Measurements from ENCODE around the gene HDLBP. TPM values are rescaled to one million over a fixed set of nuclear protein-coding genes. Genes with fewer than 3 reads are reported as not detected.

The HDLBP gene
- total and polyA plus RNA-seq, 2 experiments from 2014 or later, result 230 to 306 TPM

DNA sequence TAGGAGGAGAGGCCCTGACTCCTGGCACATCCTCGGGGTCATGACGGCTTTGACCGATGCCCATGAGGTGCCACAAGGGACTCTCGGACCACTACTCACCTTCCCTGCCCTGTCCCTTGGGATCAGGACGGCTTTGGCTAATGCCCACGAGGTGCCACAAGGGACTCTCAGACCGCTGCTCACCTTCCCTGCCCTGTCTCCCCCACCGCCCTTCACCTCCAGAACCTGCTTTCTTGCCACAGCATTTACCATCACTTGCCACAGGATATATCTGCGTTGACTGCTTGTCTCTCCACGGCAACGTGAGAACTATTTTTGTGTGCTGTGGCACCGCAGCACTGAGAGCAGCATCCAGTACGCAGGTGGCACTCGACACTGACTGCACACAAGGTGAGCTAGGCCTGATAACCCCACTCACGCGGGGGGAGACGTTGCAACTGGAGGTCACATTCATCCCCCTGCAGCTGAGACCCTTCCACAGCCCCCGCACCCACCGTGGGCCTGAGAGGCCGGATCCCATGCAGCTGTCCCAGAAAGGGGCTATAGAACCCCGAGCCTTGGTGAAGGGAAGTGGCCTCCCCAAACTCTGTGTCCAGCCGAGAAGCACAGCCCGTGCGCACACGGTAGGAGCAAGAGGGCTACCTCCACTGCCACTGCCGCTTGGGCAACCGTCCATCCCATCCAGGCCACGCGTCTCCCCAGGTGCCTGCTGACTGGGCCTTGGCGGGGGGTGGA is 79.4 kb downstream of the HDLBP start:
- Histone ChIP-seq H3F3A (replicated peaks; ENCODE audit: low read depth) (no peaks in the 10 kb centered on the region), H2AFZ (no peak overlapping the region), H3K27me3 (ENCODE audit: insufficient read depth) (no peaks in the 10 kb centered on the region), H3K4me3 (no peak overlapping the region), H3K36me3 (ENCODE audit: insufficient read depth) (peaks cover 50% of the 10 kb centered on the region), H3K4me2 (no peak overlapping the region), H3K27ac (ENCODE audit: low read depth) (no peak overlapping the region), H3K4me1 (ENCODE audit: insufficient read depth) (no peaks in the 10 kb centered on the region), H3K79me2 (replicated peaks; ENCODE audit: insufficient read depth) (0 out of 2 replicates have a peak, but pooled peaks cover 6% of the 10 kb centered on the region), H4K20me1 (replicated peaks; ENCODE audit: insufficient read depth) (peaks cover 27% of the 10 kb centered on the region), H3K9me2 (ENCODE audit: insufficient read depth) (no peaks in the 10 kb centered on the region)
- no peak for ATAC-seq
- H3K27me3 Mint-ChIP-seq (ENCODE audit: insufficient read depth, low read depth, poor library complexity), result peaks cover 27% of the 10 kb centered on the region
- H3K36me3 Mint-ChIP-seq (ENCODE audit: low read depth), result peaks cover 96% of the 10 kb centered on the region
- H3K4me3 Mint-ChIP-seq, result no peak overlapping the region
- DNase-seq (ENCODE audit: low spot score), result no peak
- no peaks in the 10 kb centered on the region; the same call in 2 of the 3 replicates for H3K4me1 Mint-ChIP-seq
- H3K9me3 Mint-ChIP-seq, result no peaks in the 10 kb centered on the region
- H3K27ac Mint-ChIP-seq, result no peak overlapping the region
- TF ChIP-seq EZH2phosphoT487 (IDR thresholded peaks at IDR 0.05; ENCODE audit: unreplicated experiment), result no peak
- TF ChIP-seq ZNF331 (CRISPR knock-in tag; IDR thresholded peaks at IDR 0.05; ENCODE audit: low read depth), result no peak
- TF ChIP-seq ZNF114 (CRISPR knock-in tag; IDR thresholded peaks at IDR 0.05), result no peak
- TF ChIP-seq, protein P1, sequence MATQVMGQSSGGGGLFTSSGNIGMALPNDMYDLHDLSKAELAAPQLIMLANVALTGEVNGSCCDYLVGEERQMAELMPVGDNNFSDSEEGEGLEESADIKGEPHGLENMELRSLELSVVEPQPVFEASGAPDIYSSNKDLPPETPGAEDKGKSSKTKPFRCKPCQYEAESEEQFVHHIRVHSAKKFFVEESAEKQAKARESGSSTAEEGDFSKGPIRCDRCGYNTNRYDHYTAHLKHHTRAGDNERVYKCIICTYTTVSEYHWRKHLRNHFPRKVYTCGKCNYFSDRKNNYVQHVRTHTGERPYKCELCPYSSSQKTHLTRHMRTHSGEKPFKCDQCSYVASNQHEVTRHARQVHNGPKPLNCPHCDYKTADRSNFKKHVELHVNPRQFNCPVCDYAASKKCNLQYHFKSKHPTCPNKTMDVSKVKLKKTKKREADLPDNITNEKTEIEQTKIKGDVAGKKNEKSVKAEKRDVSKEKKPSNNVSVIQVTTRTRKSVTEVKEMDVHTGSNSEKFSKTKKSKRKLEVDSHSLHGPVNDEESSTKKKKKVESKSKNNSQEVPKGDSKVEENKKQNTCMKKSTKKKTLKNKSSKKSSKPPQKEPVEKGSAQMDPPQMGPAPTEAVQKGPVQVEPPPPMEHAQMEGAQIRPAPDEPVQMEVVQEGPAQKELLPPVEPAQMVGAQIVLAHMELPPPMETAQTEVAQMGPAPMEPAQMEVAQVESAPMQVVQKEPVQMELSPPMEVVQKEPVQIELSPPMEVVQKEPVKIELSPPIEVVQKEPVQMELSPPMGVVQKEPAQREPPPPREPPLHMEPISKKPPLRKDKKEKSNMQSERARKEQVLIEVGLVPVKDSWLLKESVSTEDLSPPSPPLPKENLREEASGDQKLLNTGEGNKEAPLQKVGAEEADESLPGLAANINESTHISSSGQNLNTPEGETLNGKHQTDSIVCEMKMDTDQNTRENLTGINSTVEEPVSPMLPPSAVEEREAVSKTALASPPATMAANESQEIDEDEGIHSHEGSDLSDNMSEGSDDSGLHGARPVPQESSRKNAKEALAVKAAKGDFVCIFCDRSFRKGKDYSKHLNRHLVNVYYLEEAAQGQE (IDR thresholded peaks at IDR 0.05; ENCODE audit: unreplicated experiment), result no peak
- TF ChIP-seq EZH2 (IDR thresholded peaks at IDR 0.05; ENCODE audit: low read depth, unreplicated experiment), result no peak
- no peak for TF ChIP-seq JUNB (IDR thresholded peaks at IDR 0.05; ENCODE audit: unreplicated experiment)
- TF ChIP-seq, protein P2, sequence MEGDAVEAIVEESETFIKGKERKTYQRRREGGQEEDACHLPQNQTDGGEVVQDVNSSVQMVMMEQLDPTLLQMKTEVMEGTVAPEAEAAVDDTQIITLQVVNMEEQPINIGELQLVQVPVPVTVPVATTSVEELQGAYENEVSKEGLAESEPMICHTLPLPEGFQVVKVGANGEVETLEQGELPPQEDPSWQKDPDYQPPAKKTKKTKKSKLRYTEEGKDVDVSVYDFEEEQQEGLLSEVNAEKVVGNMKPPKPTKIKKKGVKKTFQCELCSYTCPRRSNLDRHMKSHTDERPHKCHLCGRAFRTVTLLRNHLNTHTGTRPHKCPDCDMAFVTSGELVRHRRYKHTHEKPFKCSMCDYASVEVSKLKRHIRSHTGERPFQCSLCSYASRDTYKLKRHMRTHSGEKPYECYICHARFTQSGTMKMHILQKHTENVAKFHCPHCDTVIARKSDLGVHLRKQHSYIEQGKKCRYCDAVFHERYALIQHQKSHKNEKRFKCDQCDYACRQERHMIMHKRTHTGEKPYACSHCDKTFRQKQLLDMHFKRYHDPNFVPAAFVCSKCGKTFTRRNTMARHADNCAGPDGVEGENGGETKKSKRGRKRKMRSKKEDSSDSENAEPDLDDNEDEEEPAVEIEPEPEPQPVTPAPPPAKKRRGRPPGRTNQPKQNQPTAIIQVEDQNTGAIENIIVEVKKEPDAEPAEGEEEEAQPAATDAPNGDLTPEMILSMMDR (conservative IDR thresholded peaks at IDR 0.05; ENCODE audit: low read depth in 2 of 2), result no peak
- TF ChIP-seq POLR2AphosphoS5 (IDR thresholded peaks at IDR 0.05; ENCODE audit: low read depth), result no peak
- TF ChIP-seq STAT1 (IDR thresholded peaks at IDR 0.05; ENCODE audit: unreplicated experiment), result no peak
- no peak for TF ChIP-seq CREB1 (CRISPR knock-in tag; IDR thresholded peaks at IDR 0.05; ENCODE audit: low read depth)
- TF ChIP-seq, protein P3, sequence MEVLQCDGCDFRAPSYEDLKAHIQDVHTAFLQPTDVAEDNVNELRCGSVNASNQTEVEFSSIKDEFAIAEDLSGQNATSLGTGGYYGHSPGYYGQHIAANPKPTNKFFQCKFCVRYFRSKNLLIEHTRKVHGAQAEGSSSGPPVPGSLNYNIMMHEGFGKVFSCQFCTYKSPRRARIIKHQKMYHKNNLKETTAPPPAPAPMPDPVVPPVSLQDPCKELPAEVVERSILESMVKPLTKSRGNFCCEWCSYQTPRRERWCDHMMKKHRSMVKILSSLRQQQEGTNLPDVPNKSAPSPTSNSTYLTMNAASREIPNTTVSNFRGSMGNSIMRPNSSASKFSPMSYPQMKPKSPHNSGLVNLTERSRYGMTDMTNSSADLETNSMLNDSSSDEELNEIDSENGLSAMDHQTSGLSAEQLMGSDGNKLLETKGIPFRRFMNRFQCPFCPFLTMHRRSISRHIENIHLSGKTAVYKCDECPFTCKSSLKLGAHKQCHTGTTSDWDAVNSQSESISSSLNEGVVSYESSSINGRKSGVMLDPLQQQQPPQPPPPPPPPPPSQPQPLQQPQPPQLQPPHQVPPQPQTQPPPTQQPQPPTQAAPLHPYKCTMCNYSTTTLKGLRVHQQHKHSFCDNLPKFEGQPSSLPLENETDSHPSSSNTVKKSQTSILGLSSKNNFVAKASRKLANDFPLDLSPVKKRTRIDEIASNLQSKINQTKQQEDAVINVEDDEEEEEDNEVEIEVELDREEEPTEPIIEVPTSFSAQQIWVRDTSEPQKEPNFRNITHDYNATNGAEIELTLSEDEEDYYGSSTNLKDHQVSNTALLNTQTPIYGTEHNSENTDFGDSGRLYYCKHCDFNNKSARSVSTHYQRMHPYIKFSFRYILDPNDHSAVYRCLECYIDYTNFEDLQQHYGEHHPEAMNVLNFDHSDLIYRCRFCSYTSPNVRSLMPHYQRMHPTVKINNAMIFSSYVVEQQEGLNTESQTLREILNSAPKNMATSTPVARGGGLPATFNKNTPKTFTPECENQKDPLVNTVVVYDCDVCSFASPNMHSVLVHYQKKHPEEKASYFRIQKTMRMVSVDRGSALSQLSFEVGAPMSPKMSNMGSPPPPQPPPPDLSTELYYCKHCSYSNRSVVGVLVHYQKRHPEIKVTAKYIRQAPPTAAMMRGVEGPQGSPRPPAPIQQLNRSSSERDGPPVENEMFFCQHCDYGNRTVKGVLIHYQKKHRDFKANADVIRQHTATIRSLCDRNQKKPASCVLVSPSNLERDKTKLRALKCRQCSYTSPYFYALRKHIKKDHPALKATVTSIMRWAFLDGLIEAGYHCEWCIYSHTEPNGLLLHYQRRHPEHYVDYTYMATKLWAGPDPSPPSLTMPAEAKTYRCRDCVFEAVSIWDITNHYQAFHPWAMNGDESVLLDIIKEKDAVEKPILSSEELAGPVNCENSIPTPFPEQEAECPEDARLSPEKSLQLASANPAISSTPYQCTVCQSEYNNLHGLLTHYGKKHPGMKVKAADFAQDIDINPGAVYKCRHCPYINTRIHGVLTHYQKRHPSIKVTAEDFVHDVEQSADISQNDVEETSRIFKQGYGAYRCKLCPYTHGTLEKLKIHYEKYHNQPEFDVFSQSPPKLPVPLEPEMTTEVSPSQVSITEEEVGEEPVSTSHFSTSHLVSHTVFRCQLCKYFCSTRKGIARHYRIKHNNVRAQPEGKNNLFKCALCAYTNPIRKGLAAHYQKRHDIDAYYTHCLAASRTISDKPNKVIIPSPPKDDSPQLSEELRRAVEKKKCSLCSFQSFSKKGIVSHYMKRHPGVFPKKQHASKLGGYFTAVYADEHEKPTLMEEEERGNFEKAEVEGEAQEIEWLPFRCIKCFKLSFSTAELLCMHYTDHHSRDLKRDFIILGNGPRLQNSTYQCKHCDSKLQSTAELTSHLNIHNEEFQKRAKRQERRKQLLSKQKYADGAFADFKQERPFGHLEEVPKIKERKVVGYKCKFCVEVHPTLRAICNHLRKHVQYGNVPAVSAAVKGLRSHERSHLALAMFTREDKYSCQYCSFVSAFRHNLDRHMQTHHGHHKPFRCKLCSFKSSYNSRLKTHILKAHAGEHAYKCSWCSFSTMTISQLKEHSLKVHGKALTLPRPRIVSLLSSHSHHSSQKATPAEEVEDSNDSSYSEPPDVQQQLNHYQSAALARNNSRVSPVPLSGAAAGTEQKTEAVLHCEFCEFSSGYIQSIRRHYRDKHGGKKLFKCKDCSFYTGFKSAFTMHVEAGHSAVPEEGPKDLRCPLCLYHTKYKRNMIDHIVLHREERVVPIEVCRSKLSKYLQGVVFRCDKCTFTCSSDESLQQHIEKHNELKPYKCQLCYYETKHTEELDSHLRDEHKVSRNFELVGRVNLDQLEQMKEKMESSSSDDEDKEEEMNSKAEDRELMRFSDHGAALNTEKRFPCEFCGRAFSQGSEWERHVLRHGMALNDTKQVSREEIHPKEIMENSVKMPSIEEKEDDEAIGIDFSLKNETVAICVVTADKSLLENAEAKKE (CRISPR knock-in tag; IDR thresholded peaks at IDR 0.05), result no peak
- TF ChIP-seq, protein P4, sequence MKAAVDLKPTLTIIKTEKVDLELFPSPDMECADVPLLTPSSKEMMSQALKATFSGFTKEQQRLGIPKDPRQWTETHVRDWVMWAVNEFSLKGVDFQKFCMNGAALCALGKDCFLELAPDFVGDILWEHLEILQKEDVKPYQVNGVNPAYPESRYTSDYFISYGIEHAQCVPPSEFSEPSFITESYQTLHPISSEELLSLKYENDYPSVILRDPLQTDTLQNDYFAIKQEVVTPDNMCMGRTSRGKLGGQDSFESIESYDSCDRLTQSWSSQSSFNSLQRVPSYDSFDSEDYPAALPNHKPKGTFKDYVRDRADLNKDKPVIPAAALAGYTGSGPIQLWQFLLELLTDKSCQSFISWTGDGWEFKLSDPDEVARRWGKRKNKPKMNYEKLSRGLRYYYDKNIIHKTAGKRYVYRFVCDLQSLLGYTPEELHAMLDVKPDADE (IDR thresholded peaks at IDR 0.05), result no peak
- TF ChIP-seq NANOG (IDR thresholded peaks at IDR 0.05; ENCODE audit: borderline replicate concordance), result no peak
